Eye (tissue), 1 donor: Measurements from ENCODE around the gene HBE1.
"Not testable (repeated sequence)": the region's sequence is repeated elsewhere in the genome, so short reads cannot be mapped to it uniquely, and the experiment has no call there.

Experiments
- DNase-seq: peaks from one replicate; pipeline ENCODE4 v3.0.0-alpha.2; 2015

Gene HBE1

GRCh38 chr11:5284637-5285036, 14.9 kb upstream of the HBE1 start:
- no peak for DNase-seq

GRCh38 chr11:5283882-5284281, 14.1 kb upstream of the HBE1 start:
- no peak for DNase-seq

GRCh38 chr11:5283086-5283485, 13.3 kb upstream of the HBE1 start:
- DNase-seq = no peak

- no peak for DNase-seq
Measured at GRCh38 chr11:5282628-5283027, 12.9 kb upstream of the HBE1 start.

DNA sequence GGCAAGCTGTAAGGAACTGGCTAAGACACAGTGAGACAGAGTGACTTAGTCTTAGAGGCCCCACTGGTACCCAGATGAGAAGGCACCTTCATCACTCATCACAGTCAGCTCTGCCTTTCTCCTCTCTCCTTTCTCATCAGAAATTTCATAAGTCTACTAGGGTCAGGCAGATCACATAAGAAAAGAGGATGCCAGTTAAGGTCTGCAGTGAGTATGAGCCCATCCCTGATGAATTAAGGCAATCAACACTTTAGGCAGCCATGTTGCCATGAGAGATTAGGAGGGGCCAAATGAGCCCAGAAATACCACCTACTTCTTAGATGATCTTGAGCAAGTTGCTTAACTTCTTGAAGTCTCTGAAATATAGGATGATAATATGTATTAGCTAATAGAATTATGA, 11.9 kb upstream of the HBE1 start:
- DNase-seq = no peak

DNA sequence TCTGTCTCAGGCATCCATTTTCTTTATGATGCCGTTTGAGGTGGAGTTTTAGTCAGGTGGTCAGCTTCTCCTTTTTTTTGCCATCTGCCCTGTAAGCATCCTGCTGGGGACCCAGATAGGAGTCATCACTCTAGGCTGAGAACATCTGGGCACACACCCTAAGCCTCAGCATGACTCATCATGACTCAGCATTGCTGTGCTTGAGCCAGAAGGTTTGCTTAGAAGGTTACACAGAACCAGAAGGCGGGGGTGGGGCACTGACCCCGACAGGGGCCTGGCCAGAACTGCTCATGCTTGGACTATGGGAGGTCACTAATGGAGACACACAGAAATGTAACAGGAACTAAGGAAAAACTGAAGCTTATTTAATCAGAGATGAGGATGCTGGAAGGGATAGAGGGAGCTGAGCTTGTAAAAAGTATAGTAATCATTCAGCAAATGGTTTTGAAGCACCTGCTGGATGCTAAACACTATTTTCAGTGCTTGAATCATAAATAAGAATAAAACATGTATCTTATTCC, 10.9 kb upstream of the HBE1 start:
- DNase-seq = peak; percentile 59

DNA sequence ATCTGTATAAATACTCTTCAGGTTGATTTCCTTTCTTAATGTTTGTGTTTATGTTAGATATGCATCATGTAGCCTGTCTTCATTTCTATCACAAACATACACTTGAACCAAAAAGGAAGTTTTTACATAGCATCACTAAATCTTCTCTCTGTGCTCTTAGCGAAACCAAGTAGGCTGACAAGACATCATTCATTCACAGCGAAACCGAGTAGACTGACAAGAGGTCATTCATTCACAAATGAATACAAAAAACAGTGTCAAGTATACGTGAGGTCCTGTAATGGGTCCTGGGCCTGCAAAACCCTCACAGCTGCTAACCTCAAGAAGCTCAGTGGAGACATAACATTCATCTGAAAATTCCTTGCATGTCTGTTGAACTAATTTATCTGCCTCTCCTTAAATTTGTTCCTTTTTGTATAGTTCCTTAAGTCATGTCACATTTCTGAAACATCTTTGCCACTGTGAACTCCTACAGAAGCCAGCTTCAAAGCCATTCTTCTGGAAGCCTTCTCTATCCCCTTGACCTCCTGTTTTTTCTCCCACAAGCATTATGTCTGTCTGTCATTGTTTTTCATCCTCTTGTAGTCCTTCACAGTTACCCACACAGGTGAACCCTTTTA, 9.8 kb upstream of the HBE1 start:
- no peak for DNase-seq

GRCh38 chr11:5277807-5278382, 8.2 kb upstream of the HBE1 start:
- DNase-seq = no peak

DNA sequence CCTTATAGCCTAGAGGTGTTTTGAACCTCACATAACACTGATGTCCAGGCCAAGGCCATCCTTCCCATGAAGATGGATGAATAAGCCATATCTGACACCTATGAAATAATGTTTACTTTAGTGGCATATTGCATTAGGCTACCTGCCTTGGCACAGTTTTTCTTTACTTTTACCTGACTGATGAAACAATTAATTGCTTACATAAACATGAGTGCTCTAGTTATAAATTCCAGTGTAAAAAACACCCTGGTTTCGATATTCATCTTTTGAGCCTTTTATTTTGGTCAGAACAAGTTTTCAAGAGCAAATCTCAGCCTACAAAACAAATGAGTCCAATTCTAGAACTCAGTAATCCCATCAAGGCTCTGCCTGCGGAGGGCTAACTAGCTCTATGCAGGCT, 7.0 kb upstream of the HBE1 start:
- no peak for DNase-seq

- DNase-seq = no peak
Measured at GRCh38 chr11:5275369-5276110, 5.8 kb upstream of the HBE1 start.

DNA sequence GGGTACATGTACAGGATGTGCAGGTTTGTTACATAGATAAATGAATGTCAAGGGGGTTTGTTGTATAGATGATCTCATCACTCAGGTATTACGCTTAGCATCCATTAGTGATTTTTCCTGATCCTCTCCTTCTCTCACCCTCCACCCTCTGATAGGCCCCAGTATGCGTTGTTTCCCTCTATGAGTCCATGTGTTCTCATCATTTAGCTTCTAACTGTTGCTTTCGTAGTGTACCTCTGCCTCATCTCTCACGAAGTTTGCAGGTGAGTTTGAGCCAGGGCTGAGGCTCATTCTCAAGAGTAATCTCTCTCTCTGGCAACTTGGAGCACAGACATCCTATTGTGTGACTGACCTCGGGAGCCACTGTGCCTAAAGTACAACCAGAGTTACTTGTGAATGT, 4.7 kb upstream of the HBE1 start:
- no peak for DNase-seq

GRCh38 chr11:5272395-5273017, 2.8 kb upstream of the HBE1 start:
- no peak for DNase-seq

GRCh38 chr11:5267033-5267563, 2.6 kb downstream of the HBE1 start:
- no peak for DNase-seq

- no peak for DNase-seq
Measured at GRCh38 chr11:5266609-5267008, 3.1 kb downstream of the HBE1 start.

DNA sequence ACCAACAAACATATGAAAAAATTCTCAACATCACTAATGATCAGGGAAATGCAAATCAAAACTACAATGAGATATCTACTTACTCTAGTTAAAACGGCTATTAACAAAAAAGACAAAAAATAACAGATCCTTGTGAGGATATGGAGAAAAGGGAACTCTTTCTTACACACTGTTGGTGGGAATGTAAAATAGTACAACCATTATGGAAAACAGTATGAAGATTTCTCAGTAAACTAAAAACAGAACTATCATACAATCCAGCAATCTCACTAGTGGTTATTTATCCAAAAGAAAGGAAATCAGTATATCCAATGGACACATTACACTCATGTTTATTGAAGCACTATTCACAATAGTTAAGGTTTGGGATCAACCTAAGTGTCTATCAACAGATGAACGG, 3.9 kb downstream of the HBE1 start:
- DNase-seq = no peak

- no peak for DNase-seq
Measured at GRCh38 chr11:5258543-5259262, 11.0 kb downstream of the HBE1 start.

DNA sequence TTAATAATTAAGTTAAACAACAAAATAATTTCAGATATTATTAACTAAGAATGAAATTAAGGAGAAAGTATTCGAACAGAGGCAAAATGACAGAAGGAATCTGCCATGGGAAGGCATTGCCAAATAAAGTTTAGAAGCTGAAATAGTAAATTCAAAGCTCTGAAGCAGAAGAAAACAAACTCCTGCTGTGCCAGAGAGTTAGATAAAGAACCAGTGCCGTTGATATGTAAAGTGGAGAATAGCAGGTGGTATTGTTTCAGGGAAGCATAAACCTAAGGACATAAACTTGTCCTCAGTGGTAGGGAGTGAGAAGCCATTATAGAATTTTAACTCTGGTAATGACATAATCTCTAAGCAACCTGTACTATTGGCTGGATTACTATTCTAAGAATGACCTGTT, 12.4 kb downstream of the HBE1 start:
- no peak for DNase-seq

GRCh38 chr11:5254646-5255413, 14.9 kb downstream of the HBE1 start, which contains the start of gene HBG2:
Gene HBG2, minus strand, starts transcription at chr11:5254781. Its CDS starts 53 bp downstream, at chr11:5254728.
- DNase-seq = not testable (repeated sequence)

- not testable (repeated sequence) for DNase-seq
Measured at GRCh38 chr11:5254023-5254422, 15.7 kb downstream of the HBE1 start.

- DNase-seq = not testable (repeated sequence)
Measured at GRCh38 chr11:5253440-5253839, 16.3 kb downstream of the HBE1 start.

- no peak for DNase-seq
Measured at GRCh38 chr11:5252919-5253265, 16.9 kb downstream of the HBE1 start.
